Muscle of leg (tissue), 9 donors: ENCODE results near the gene ABCC6. TPM values are rescaled to one million over a fixed set of nuclear protein-coding genes. Genes with fewer than 3 reads are reported as not detected.

Source experiments
- polyA plus RNA-seq, 8 donors: library from polyadenylated mRNA; unstranded; fragments of 120-200 nt; gene quantifications; one replicate each; pipeline versions ENCODE4 v1.2.1 to v1.2.3, GENCODE V29; 2013; ENCODE audit warnings: inconsistent platforms in 1 of 8, low replicate concordance in 1 of 8; ENCODE audit not compliant: insufficient read length in 8 of 8, insufficient read depth in 1 of 8
- total RNA-seq: library from RNA; stranded (reverse); fragments of 120-200 nt; gene quantifications from one replicate; pipeline ENCODE4 v1.2.4, GENCODE V29; 2013

Gene ABCC6
- total and polyA plus RNA-seq, 9 donors = 0.91 to 4.9 (median 1.5) TPM

Other genes with a start within 250 kb of the ABCC6 start
- 15.6 TPM for gene NOMO3, start 9.0 kb upstream of the ABCC6 start, total RNA-seq
- 10 to 100 TPM; 18.9 to 31.4 (median 29.3) TPM for gene NOMO3, start 9.0 kb upstream of the ABCC6 start, polyA plus RNA-seq
- 2.7 TPM for gene NPIPA7, start 155.6 kb upstream of the ABCC6 start, total RNA-seq
- gene NPIPA7, start 155.6 kb upstream of the ABCC6 start, polyA plus RNA-seq = 10 to 100 TPM in 2 of 8 donors, 1 to 10 TPM in 6; 1.1 to 17.8 (median 6.7) TPM